Kidney (tissue), 14 donors: Measurements from ENCODE around the gene MAP2K4. TPM values are rescaled to one million over a fixed set of nuclear protein-coding genes. Genes with fewer than 3 reads are reported as not detected.

Experiments used
- DNase-seq, 5 donors: peaks; one replicate each; pipeline ENCODE4 v3.0.0-alpha.2; 2013 to 2020
- FAIRE-seq: peaks from 2 replicates; lab custom pipeline; 2012; peaks lifted over from hg19 to GRCh38; lab: Jason Lieb, UNC
- H3K27ac ChIP-seq, 2 donors: one replicate each; pipeline ENCODE4 v1.7.0; 2013; ENCODE audit warnings: low read depth in 2 of 2, low read length in 2 of 2, inconsistent platforms in 1 of 2
- H3K27me3 ChIP-seq: one replicate; pipeline ENCODE4 v1.7.1; 2013; ENCODE audit warnings: low read length, inconsistent platforms; ENCODE audit not compliant: control insufficient read depth, insufficient read depth
- H3K36me3 ChIP-seq, 3 donors: one replicate each; pipeline versions ENCODE4 v1.7.0 to v1.7.1; 2013; ENCODE audit warnings: low read length in 3 of 3, control low read depth in 1 of 3, inconsistent platforms in 1 of 3; ENCODE audit not compliant: insufficient read depth in 3 of 3, control insufficient read depth in 2 of 3
- H3K4me1 ChIP-seq, 3 donors: one replicate each; pipeline versions ENCODE4 v1.7.0 to v1.7.1; 2013; ENCODE audit warnings: low read length in 3 of 3, inconsistent platforms in 1 of 3, low read depth in 1 of 3; ENCODE audit not compliant: control insufficient read depth in 2 of 3, insufficient read depth in 2 of 3
- H3K4me3 ChIP-seq, 3 donors: one replicate each; pipeline versions ENCODE4 v1.7.0 to v1.8.1; 2013; ENCODE audit warnings: low read length in 3 of 3, control low read depth in 1 of 3, inconsistent platforms in 1 of 3
- H3K9ac ChIP-seq, 3 donors: one replicate each; pipeline versions ENCODE4 v1.7.0 to v1.7.1; 2013; ENCODE audit warnings: low read length in 3 of 3, control low read depth in 1 of 3, inconsistent platforms in 1 of 3
- H3K9me3 ChIP-seq, 3 donors: one replicate each; pipeline versions ENCODE4 v1.7.0 to v1.7.1; 2013; ENCODE audit warnings: low read length in 3 of 3, control low read depth in 1 of 3, inconsistent platforms in 1 of 3; ENCODE audit not compliant: control insufficient read depth in 2 of 3, insufficient read depth in 1 of 3
- CTCF ChIP-seq: IDR thresholded peaks from 3 replicates; pipeline ENCODE4 v1.5.1; 2012; ENCODE audit warnings: mild to moderate bottlenecking, moderate library complexity, borderline replicate concordance; ENCODE audit not compliant: insufficient read depth; ENCODE audit errors: extremely low read depth
- intact Hi-C: fragments of 100-400 bp; cut with DNase I; formaldehyde crosslinking; loops from one replicate; pipeline ENCODE4 v1.11.1; 2022
- polyA plus RNA-seq: library from polyadenylated mRNA; stranded (reverse); fragments of 350-450 nt; fragmentation: Illumina TruSeq; extraction: RNeasy Lipid Tissue Mini Kit (QIAGEN cat#74804); gene quantifications from one replicate; pipeline ENCODE4 v1.2.3, GENCODE V29; 2014; ENCODE audit warnings: low read depth, low replicate concordance; ENCODE audit not compliant: insufficient read depth
- total RNA-seq: library from RNA; stranded (reverse); fragmentation: NEBNext Ultra II Directional; extraction: Animal tissue kit (Norgen Biotek cat#: 25700); gene quantifications from one replicate; pipeline ENCODE4 v1.2.1, GENCODE V29; 2021
- donor health status: control.
- donor health status: control.
- donor health status: control.
- donor health status: control.
- donor health status: control.
- donor health status: DM: yes; HTN: yes; CAD: no.
- donor health status: Normal renal cell carcinoma (clear cell type).

MAP2K4 gene
- total and polyA plus RNA-seq, 2 donors from 2014 or later: 14.2 to 36.1 TPM

- Histone ChIP-seq H3K4me1 (no peaks in the 10 kb centered on the region), H3K4me3 (no peak overlapping the region), H3K36me3 (peaks cover 0 to 3% (median 0%) of the 10 kb centered on the region in 3 donors), H3K9me3 (no peaks in the 10 kb centered on the region), H3K9ac (no peak overlapping the region), H3K27ac (no peak overlapping the region), H3K27me3 (no peaks in the 10 kb centered on the region)
- DNase-seq: no peak
- TF ChIP-seq CTCF: no peak
- FAIRE-seq: no peak
- intact Hi-C loops: no loop called here
These were observed 43.7 kb downstream of the MAP2K4 start for GRCh38 chr17:12064395-12064794.

- no peak for DNase-seq
- no peaks in the 10 kb centered on the region for H3K4me1 ChIP-seq
- H3K9ac ChIP-seq: no peak overlapping the region
- H3K27ac ChIP-seq: no peak overlapping the region
- H3K9me3 ChIP-seq: no peaks in the 10 kb centered on the region
- TF ChIP-seq CTCF: no peak
- H3K27me3 ChIP-seq: no peaks in the 10 kb centered on the region
- no peak overlapping the region for H3K4me3 ChIP-seq
- FAIRE-seq: no peak
- intact Hi-C loops: no loop called here
- H3K36me3 ChIP-seq: peaks cover 0 to 3% (median 0%) of the 10 kb centered on the region in 3 donors
These were observed 46.8 kb downstream of the MAP2K4 start for GRCh38 chr17:12067485-12067884.

GRCh38 chr17:12068946-12069345, 48.3 kb downstream of the MAP2K4 start:
- no peaks in the 10 kb centered on the region for H3K27me3 ChIP-seq
- H3K9me3 ChIP-seq: no peaks in the 10 kb centered on the region
- no peaks in the 10 kb centered on the region for H3K4me1 ChIP-seq
- no peak for FAIRE-seq
- H3K27ac ChIP-seq: no peak overlapping the region
- intact Hi-C loops: no loop called here
- DNase-seq: no peak
- H3K9ac ChIP-seq: no peak overlapping the region
- H3K4me3 ChIP-seq: no peak overlapping the region
- H3K36me3 ChIP-seq: peaks cover 0 to 3% (median 0%) of the 10 kb centered on the region in 3 donors
- no peak for TF ChIP-seq CTCF

GRCh38 chr17:12070561-12070960, 49.9 kb downstream of the MAP2K4 start:
- Histone ChIP-seq H3K4me1 (no peaks in the 10 kb centered on the region), H3K36me3 (peaks cover 0 to 4% (median 0%) of the 10 kb centered on the region in 3 donors), H3K9ac (no peak overlapping the region), H3K9me3 (no peaks in the 10 kb centered on the region), H3K27ac (no peak overlapping the region), H3K27me3 (no peaks in the 10 kb centered on the region), H3K4me3 (no peak overlapping the region)
- TF ChIP-seq CTCF: no peak
- intact Hi-C loops: no loop called here
- no peak for FAIRE-seq
- DNase-seq: no peak
